Stimulated activated CD4-positive, alpha-beta T cell treated with anti-CD3 and anti-CD28 coated beads, Interleukin-15, amount 100 ng/mL, for 24 hours (primary cell): ENCODE results near the gene PRPF38B.
A peak's percentile ranks its signal among the peaks of the same experiment; 100 is the strongest.
"Not testable (repeated sequence)": the region's sequence is repeated elsewhere in the genome, so short reads cannot be mapped to it uniquely, and the experiment has no call there.

ENCODE experiments used
- DNase-seq: peaks from one replicate; pipeline ENCODE4 v3.0.0-alpha.2; 2020

Gene PRPF38B, protein sequence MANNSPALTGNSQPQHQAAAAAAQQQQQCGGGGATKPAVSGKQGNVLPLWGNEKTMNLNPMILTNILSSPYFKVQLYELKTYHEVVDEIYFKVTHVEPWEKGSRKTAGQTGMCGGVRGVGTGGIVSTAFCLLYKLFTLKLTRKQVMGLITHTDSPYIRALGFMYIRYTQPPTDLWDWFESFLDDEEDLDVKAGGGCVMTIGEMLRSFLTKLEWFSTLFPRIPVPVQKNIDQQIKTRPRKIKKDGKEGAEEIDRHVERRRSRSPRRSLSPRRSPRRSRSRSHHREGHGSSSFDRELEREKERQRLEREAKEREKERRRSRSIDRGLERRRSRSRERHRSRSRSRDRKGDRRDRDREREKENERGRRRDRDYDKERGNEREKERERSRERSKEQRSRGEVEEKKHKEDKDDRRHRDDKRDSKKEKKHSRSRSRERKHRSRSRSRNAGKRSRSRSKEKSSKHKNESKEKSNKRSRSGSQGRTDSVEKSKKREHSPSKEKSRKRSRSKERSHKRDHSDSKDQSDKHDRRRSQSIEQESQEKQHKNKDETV

DNA sequence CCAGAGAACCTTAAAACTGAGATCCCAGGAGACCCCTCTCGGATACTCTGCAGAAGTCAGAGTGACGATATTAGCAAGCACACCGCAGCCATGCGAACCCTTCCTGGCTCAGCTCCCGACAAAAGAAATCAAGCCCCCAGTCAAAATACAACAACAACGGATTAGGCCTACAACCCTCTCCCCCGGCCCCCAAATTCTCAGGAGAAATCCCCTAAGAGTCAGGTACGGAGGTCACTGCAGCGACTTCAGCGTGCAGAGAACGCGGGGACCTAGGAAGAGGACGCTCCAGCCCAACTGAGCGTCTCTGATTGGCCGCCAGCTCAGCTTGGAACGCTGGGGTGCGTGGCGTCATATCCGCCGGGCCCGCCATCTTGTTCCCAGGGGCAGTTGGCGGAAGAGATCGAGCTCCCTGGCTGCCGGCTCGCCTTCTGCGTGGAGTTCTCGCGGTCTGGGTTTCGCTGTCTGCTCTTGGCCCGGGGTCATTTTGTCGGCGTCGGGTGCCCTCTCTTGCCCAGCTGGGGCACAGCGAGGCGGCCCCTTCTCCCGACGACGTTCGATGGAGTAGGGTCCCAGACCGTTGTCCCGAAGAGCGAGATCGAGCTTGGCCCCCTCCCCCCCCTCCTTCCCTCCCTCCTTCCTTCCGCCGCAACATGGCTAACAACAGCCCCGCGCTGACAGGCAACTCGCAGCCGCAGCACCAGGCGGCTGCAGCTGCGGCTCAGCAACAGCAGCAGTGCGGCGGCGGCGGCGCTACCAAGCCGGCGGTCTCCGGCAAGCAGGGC lies at the start of gene PRPF38B:
TSS of gene PRPF38B (plus strand) at position 369 of the 782 bp plus-strand sequence. CDS start at position 651, 282 bp downstream.
- DNase-seq: peak; percentile 96

DNA sequence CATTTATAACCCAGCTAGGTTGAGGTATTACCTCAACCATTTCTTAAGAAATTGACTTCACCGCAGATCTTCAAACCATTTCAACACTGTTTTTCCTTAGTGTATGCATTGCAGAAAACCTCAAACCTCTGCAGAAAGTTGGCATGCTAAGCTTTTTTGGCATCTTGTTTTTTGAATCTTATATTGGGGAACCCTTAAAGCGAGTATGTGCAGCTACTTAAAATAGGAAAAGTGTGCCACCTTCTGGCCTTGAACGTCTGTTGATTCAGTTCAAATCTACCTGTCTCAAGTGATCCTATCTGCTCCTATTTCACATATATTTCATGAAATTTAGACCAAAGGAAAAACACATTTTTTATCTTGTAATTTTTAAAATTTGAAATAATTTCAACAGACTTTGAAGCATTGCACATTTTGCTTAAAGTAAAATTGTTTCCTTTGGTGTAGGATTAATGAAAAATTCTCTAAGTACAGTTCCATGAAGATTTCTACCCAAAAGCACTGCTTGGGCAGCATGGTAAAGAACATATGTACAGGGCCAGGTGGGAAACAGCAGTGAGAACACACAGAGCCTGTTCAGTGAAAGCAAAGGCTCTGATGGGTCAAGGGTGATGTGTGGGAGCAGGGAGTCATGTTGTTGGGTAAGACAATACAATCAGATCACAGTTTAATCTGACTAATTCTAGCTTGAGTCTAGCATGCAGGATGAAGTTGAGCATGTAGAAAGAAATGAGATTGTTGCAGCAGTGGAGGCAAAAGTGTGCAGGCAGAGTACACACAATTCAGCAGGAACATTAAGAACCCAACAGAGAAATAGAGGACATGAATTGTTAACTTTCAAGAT lies 48.4 kb upstream of the PRPF38B start:
- peak; percentile 53 for DNase-seq

GRCh38 chr1:108644984-108645383 lies 47.1 kb upstream of the PRPF38B start:
- peak; percentile 47 for DNase-seq

DNA sequence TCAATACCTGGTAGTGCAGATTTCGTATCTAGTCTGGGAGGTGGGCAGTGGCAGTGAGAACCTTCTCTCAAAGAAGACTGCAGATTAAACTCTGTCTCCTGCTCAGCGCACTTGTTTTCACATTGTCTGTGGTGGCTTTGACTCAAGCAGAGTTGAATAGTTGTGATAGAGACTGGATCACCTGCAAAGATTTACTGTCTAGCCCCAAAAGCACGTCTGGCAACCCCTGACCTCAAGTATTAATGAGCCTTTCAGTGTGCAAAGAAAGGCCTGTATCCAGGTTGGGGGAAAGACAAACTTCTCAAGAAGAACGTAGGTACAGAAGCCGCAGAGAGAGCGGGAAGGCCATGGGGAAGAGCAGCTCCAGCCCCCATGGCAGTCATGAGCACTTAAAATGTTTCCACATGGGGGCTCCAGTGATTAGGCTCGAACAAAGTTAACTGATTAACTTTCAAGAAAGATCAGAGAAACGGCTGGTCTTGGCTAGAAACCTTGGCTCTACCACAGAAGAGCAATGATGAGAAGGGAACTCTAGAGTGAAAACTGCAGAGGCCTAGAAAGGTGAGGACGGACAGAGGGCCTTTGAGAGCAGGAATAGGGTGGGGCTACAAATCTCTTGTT lies 46.4 kb upstream of the PRPF38B start:
- no peak for DNase-seq

GRCh38 chr1:108646265-108646647 lies 45.9 kb upstream of the PRPF38B start:
- DNase-seq: no peak

- DNase-seq: peak; percentile 66
These were observed 45.4 kb upstream of the PRPF38B start for GRCh38 chr1:108646648-108647269.

- DNase-seq: no peak
These were observed 38.5 kb upstream of the PRPF38B start for GRCh38 chr1:108653431-108654105.

DNA sequence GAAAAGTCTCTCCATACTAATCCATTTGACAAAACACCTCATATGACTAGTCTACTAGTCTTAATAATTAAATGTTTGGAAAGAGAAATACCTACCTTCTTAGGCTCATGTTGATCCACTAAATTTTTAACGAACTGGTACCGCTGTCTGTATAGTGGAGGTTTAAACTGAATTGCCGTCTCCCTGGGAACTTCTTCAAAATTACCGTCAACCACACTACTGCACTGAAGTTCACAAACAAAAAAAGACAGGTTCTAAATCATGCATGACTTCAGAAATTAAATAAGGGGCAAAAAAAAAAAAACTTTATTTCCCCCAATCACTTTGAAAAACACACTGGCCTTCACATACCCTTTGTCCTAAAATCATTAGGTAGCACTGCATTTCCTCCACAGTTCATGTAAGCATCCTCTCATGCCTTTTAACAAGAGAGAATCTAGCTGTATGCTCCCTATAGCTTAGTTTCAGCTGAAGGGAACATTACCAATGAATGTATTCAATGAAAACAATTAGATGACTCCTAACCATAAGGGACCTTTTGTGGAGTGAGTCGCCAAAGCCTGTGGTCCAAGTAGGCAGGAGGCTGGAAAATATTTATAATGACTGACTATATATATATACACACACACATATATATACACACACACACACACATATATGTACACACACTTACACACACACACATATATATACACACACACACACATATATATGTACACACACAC lies 34.6 kb upstream of the PRPF38B start:
- no peak for DNase-seq

DNA sequence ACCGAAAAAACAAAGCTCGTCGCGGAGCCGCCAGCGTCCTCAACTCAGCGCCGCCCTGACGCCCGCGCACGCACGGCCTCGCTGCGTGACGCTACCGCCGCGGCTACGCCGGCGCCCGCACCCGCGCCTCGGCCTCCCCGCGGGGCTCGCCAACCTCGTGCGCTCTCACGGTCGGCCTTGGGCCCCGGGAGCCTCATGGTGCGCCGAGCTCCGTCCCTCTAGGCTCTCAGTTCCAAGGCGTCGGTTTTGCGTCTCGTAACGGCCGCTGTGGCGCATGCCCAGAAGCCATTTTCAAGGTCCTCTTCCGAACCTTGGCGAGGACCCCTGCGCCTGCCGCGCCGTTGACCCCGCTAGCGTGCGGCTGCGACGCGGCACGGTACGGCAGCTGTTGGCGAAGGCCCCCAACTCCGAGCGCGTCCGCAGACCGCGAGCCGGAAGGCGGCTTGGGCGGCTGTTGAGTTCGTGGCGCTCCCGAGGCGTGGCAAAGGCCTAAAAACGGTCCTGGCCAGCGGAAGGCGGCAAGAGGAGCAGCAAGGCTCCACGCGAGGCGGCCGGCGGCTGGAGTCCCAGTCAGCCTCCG lies 31.0 kb upstream of the PRPF38B start, which contains the start of gene HENMT1:
TSS of gene HENMT1 (minus strand) at position 64 of the 580 bp plus-strand sequence. CDS start 1,209 bp downstream, outside the sequence.
- peak; percentile 84 for DNase-seq

DNA sequence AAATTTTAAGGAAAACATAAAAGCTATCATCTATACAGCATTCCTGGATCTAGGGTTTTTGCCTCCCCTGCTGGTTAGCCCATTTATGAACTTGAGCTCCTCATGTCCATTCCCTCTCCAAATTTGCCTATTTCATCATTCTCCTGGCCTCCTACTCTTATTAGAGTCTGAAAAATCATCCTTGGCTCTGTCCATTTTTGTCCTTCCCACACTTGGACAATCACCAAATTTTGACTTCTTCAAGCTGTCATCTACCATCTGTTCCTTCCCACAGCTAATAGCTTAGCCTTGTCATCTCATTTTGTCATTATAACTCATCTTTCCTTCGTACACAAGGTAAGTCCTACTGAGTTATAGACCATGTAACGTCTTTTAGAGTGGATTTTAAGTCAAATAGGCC lies 29.0 kb upstream of the PRPF38B start:
- DNase-seq: no peak

GRCh38 chr1:108664481-108664880 lies 27.6 kb upstream of the PRPF38B start:
- no peak for DNase-seq

GRCh38 chr1:108665067-108665466 lies 27.0 kb upstream of the PRPF38B start:
- DNase-seq: no peak

DNA sequence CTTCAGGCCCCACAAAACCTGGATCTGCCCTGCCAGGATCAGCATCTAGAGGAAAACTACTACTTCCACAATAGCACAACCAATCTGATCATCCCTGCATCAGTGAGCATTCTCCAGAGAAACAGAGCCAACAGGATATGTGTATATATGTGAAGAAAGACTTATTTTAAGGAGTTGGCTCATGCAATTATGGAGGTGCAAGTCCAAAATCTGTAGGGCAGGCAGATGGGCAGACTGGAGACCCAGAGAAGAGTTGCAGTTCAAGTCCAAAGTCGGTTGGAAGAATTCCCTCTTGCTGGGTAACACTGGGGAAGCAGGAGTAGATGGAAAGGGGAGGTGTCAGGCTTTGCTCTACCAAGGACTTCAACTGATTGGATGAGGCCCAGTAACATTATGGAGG lies 26.3 kb upstream of the PRPF38B start:
- no peak for DNase-seq

- not testable (repeated sequence) for DNase-seq
These were observed 24.7 kb upstream of the PRPF38B start for GRCh38 chr1:108667422-108667821.

DNA sequence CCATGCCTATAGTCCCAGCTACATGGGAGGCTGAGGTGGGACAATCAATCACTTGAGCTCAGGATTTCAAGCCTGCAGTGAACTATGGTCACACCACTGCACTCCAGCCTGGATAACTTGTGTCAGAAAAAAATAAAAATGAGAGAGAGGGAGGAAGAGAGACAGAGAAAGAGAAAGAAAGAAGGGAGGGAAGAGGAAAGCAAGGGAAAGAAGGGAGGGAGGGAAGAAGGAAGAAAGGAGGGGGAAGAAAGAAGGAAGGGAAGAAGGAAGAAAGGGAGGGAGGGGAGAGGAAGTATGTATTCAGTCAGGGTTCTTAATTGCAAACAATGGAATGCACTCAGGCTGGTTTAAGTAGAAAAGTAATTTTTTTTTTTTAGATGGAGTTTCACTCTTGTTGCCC lies 23.3 kb upstream of the PRPF38B start:
- no peak for DNase-seq

GRCh38 chr1:108669679-108670078 lies 22.4 kb upstream of the PRPF38B start:
- no peak for DNase-seq

DNA sequence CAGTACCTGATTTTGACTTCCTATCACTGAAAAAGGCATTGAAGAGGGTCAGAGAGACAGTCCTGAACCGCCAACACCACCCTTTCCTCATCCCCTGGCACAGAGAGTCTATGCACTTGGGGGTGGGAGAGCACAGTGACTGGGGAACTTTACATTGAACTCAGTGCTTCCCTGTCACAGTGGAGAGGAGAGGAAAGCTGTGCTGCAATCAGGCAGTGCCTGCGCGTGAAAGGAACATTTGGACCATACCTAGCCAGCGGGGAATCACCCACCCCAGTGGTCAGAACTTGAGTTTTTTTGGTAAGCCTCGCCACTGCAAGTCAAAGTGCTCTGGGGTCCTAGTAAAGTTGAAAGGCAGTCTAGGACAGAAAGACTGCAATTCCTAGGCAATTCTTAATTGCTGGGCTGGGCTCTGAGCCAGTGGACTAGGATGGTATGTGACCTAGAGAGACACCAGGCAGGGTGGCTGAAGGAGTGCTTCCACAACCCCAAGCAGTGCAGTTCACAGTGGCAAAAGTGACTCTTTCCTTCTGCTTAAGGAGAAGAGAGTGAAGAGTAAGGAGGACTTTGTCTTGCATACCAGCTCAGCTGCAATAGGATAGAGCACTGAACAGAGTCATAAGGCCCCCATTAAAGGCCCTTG lies 21.9 kb upstream of the PRPF38B start:
- no peak for DNase-seq

- DNase-seq: no peak
These were observed 21.0 kb upstream of the PRPF38B start for GRCh38 chr1:108671143-108671542.

- DNase-seq: no peak
These were observed 13.4 kb upstream of the PRPF38B start for GRCh38 chr1:108678706-108679105.
